ENCODE measurements around the gene PDHB. TPM values are rescaled to one million over a fixed set of nuclear protein-coding genes. Genes with fewer than 3 reads are reported as not detected.
A peak's percentile ranks its signal among the peaks of the same experiment; 100 is the strongest.

Gene PDHB
- total and polyA plus RNA-seq, 10 of the 15 experiments (the other 5 are each of a cell fraction or from before 2014, with no cell fraction given) = 62.9 to 224 (median 93.2) TPM

GRCh38 chr3:58434511-58434910 is 879 bp upstream of the PDHB start (continued):
- TF ChIP-seq, protein P1, sequence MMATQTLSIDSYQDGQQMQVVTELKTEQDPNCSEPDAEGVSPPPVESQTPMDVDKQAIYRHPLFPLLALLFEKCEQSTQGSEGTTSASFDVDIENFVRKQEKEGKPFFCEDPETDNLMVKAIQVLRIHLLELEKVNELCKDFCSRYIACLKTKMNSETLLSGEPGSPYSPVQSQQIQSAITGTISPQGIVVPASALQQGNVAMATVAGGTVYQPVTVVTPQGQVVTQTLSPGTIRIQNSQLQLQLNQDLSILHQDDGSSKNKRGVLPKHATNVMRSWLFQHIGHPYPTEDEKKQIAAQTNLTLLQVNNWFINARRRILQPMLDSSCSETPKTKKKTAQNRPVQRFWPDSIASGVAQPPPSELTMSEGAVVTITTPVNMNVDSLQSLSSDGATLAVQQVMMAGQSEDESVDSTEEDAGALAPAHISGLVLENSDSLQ (IDR thresholded peaks at IDR 0.05) = no peak
- no peak for TF ChIP-seq GATAD2B (conservative IDR thresholded peaks at IDR 0.05; ENCODE audit: low read depth)

DNA sequence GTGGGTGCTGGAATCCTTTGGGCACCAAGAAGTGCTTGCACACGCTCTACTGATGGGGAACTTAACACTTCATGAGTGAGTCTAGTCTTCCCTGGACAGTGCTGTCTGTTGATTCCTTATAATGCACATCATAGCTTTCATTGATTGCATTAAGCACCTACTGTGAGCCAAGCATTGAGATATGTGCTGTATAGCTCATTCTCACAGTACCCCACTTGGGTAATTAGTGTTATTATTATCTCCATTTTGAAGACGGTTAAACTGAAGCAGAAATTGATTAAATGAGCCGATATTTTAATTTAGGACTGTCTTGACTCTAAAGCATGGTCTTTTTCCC is 504 bp upstream of the PDHB start:
- no peak overlapping the region for H3K9ac ChIP-seq (ENCODE audit: control insufficient read depth, insufficient read depth, low read length)
- ATAC-seq (no peak), DNase-seq (ENCODE audit: low read depth, low spot score) (no peak), FAIRE-seq (peak; percentile 18)
- SMC1A ChIA-PET (ENCODE audit: uncharacterized antibody, unreplicated experiment) = interaction anchor here (1.0 to 2.9 kb wide), 5 partner anchors 14 to 127 kb away, joined by 3 to 15 read pairs (median 4); partner anchors contain the start of genes HTD2 and RPP14
- 65% methylated on average over 3 of the region's 3 CpGs for WGBS (ENCODE audit: insufficient coverage, insufficient replicate concordance, low lambda C conversion rate, missing lambda C conversion rate)
- no TSS peak for BruUV-seq (replicated peaks)
- H3K27ac ChIP-seq (ENCODE audit: control insufficient read depth, insufficient read depth) = no peak overlapping the region
- no peaks in the 10 kb centered on the region; a peak in 2 of 4 replicates for H3K36me3 ChIP-seq (ENCODE audit: control insufficient read depth in 2 of 2, insufficient read depth in 2 of 2, low read length in 1 of 2)
- intact Hi-C loops (cut with micrococcal nuclease; ENCODE audit: unreplicated experiment) (loop anchor here (5.0 kb wide), 1 partner anchor 98 kb away; no protein-coding TSS in a partner anchor), in situ Hi-C loops (cut with MboI) (no loop called here)
- peak overlapping the region; percentile 32; the same call in 1 of the 2 replicates for H3K4me3 ChIP-seq
- H4K20me1 ChIP-seq (ENCODE audit: control insufficient read depth, insufficient read depth) = no peaks in the 10 kb centered on the region; the same call in 1 of the 2 replicates
- CTCF ChIA-PET = interaction anchor here (0.7 to 2.3 kb wide), 7 partner anchors 14 to 216 kb away, joined by 3 to 7 read pairs (median 3); partner anchors contain the start of genes HTD2 and RPP14
- H3K4me2 ChIP-seq (ENCODE audit: control insufficient read depth, insufficient read depth) = peak overlapping the region; percentile 61
- H3K79me2 ChIP-seq (ENCODE audit: control insufficient read depth, insufficient read depth, low read length) = peaks cover 6% of the 10 kb centered on the region
- RAD21 ChIA-PET (ENCODE audit: unreplicated experiment) = interaction anchor here (0.8 to 1.0 kb wide), 2 partner anchors 19 to 128 kb away, joined by 3 to 4 read pairs; partner anchors contain the start of genes HTD2 and RPP14
- H2AFZ ChIP-seq (ENCODE audit: control insufficient read depth, low read depth, low read length) = peak overlapping the region; percentile 86
- TF ChIP-seq TCF3 (IDR thresholded peaks at IDR 0.05; ENCODE audit: borderline replicate concordance, insufficient read depth, low read depth, low read length) (no peak), HDAC6 (IDR thresholded peaks at IDR 0.05; ENCODE audit: unreplicated experiment) (no peak), CREM (IDR thresholded peaks at IDR 0.05; ENCODE audit: low read depth) (no peak), FOS (IDR thresholded peaks at IDR 0.05; ENCODE audit: borderline replicate concordance, extremely low read depth, insufficient read length) (no peak), RAD21 (IDR thresholded peaks at IDR 0.05; ENCODE audit: insufficient read depth, low read depth, low read length) (no peak)
- TF ChIP-seq, protein P2, sequence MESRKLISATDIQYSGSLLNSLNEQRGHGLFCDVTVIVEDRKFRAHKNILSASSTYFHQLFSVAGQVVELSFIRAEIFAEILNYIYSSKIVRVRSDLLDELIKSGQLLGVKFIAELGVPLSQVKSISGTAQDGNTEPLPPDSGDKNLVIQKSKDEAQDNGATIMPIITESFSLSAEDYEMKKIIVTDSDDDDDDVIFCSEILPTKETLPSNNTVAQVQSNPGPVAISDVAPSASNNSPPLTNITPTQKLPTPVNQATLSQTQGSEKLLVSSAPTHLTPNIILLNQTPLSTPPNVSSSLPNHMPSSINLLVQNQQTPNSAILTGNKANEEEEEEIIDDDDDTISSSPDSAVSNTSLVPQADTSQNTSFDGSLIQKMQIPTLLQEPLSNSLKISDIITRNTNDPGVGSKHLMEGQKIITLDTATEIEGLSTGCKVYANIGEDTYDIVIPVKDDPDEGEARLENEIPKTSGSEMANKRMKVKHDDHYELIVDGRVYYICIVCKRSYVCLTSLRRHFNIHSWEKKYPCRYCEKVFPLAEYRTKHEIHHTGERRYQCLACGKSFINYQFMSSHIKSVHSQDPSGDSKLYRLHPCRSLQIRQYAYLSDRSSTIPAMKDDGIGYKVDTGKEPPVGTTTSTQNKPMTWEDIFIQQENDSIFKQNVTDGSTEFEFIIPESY (IDR thresholded peaks at IDR 0.05) = no peak
- POLR2A ChIA-PET = interaction anchor here (1.2 kb wide), 1 partner anchor 128 kb away, joined by 7 read pairs; the partner anchor contains the start of genes HTD2 and RPP14
- no peaks in the 10 kb centered on the region for H3K9me3 ChIP-seq (replicated peaks; ENCODE audit: control insufficient read depth, insufficient read depth, low read length)
- peaks cover 12% of the 10 kb centered on the region for H3K4me1 ChIP-seq (ENCODE audit: control insufficient read depth, insufficient read depth, low read length)
- H3K27me3 ChIP-seq (replicated peaks in 1 of 2; ENCODE audit: control insufficient read depth in 2 of 2, insufficient read depth in 2 of 2, low read length in 1 of 2) = no peaks in the 10 kb centered on the region

Measured in GM12878 (cell line).